GM18867 (cell line): ENCODE data around the gene LRRC1.

Experiments used
- ATAC-seq: cut with Tn5 transposase; IDR thresholded peaks from one replicate; pipeline ENCODE4 v1.9.1; 2021; ENCODE audit warnings: mild to moderate bottlenecking, moderate library complexity; ENCODE audit not compliant: unreplicated experiment

LRRC1 gene

GRCh38 chr6:53877151-53877550, 82.3 kb downstream of the LRRC1 start:
- ATAC-seq, result no peak

GRCh38 chr6:53878808-53879207, 84.0 kb downstream of the LRRC1 start:
- ATAC-seq, result no peak

GRCh38 chr6:53879608-53880007, 84.8 kb downstream of the LRRC1 start:
- ATAC-seq, result no peak

GRCh38 chr6:53887316-53887715, 92.5 kb downstream of the LRRC1 start:
- ATAC-seq, result no peak

GRCh38 chr6:53888931-53889330, 94.1 kb downstream of the LRRC1 start:
- ATAC-seq, result no peak

GRCh38 chr6:53889365-53889764, 94.6 kb downstream of the LRRC1 start:
- ATAC-seq, result no peak

- peak; percentile 59 for ATAC-seq
Measured at GRCh38 chr6:53892707-53893106, 97.9 kb downstream of the LRRC1 start.

- ATAC-seq, result peak; percentile 87
Measured at GRCh38 chr6:53894091-53894490, 99.3 kb downstream of the LRRC1 start.

- ATAC-seq, result no peak
Measured at GRCh38 chr6:53896196-53896595, 101.4 kb downstream of the LRRC1 start.

GRCh38 chr6:53898026-53898795, 103.4 kb downstream of the LRRC1 start:
- ATAC-seq, result no peak

- no peak for ATAC-seq
Measured at GRCh38 chr6:53899512-53899911, 104.7 kb downstream of the LRRC1 start.

- no peak for ATAC-seq
Measured at GRCh38 chr6:53903357-53903756, 108.6 kb downstream of the LRRC1 start.

GRCh38 chr6:53906103-53906502, 111.3 kb downstream of the LRRC1 start:
- no peak for ATAC-seq

- ATAC-seq, result no peak
Measured at GRCh38 chr6:53906842-53907241, 112.0 kb downstream of the LRRC1 start.

- ATAC-seq, result no peak
Measured at GRCh38 chr6:53910834-53911233, 116.0 kb downstream of the LRRC1 start.

GRCh38 chr6:53912661-53913060, 117.9 kb downstream of the LRRC1 start:
- no peak for ATAC-seq

GRCh38 chr6:53913286-53913685, 118.5 kb downstream of the LRRC1 start:
- no peak for ATAC-seq

GRCh38 chr6:53915026-53915691, 120.4 kb downstream of the LRRC1 start:
- no peak for ATAC-seq

GRCh38 chr6:53916804-53917463, 122.1 kb downstream of the LRRC1 start:
- peak; percentile 48 for ATAC-seq

- peak; percentile 71 for ATAC-seq
Measured at GRCh38 chr6:53917464-53917842, 122.6 kb downstream of the LRRC1 start.

GRCh38 chr6:53918854-53919510, 124.2 kb downstream of the LRRC1 start:
- no peak for ATAC-seq
